C4-2B (cell line): Measurements from ENCODE around the gene L3MBTL2.

Experiments used
- ZFX ChIP-seq: fragments of 450-650 bp; IDR thresholded peaks from 2 replicates; pipeline ENCODE4 v1.6.1; 2017
- TF ChIP-seq, protein P1 (sequence below): fragments of 450-650 bp; conservative IDR thresholded peaks from 2 replicates; pipeline ENCODE4 v1.5.1; 2017; ENCODE audit warnings: mild to moderate bottlenecking

DNA sequence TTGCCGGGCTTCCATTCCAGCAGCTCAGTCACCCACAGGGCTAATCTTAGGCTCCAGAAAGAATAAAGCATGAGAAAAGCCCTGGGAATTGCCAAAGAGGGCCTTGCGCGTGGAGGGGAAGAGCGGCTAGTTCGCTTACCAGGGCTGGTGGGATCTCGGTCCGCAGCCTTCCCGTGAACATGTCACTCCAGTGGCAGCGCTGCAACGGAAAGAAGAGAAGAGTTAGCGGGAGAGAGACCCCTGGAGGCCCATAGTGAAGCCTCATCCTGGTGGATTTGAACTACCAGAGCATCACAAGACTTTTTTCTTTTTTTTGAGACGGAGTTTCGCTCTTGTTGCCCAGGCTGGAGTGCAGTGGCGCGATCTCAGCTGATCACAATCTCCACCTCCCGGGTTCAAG is 62.8 kb downstream of the L3MBTL2 start:
- TF ChIP-seq, protein P1, sequence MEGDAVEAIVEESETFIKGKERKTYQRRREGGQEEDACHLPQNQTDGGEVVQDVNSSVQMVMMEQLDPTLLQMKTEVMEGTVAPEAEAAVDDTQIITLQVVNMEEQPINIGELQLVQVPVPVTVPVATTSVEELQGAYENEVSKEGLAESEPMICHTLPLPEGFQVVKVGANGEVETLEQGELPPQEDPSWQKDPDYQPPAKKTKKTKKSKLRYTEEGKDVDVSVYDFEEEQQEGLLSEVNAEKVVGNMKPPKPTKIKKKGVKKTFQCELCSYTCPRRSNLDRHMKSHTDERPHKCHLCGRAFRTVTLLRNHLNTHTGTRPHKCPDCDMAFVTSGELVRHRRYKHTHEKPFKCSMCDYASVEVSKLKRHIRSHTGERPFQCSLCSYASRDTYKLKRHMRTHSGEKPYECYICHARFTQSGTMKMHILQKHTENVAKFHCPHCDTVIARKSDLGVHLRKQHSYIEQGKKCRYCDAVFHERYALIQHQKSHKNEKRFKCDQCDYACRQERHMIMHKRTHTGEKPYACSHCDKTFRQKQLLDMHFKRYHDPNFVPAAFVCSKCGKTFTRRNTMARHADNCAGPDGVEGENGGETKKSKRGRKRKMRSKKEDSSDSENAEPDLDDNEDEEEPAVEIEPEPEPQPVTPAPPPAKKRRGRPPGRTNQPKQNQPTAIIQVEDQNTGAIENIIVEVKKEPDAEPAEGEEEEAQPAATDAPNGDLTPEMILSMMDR: no peak
- no peak for TF ChIP-seq ZFX
